NCI-H446 treated with DMSO at 0.1 percent for 48 hours (cell line): ENCODE data around the gene DLG2.

Experiments
- DNase-seq: peaks from one replicate; lab custom pipeline; 2025; lab: John Stamatoyannopoulos, UW

Gene DLG2

GRCh38 chr11:84255483-84255882 lies 1371.7 kb downstream of the DLG2 start:
- no peak for DNase-seq

GRCh38 chr11:84250834-84251613 lies 1376.1 kb downstream of the DLG2 start:
- no peak for DNase-seq

- no peak for DNase-seq
Observed at GRCh38 chr11:84249344-84250135, 1377.6 kb downstream of the DLG2 start.

GRCh38 chr11:84247926-84248325 lies 1379.2 kb downstream of the DLG2 start:
- DNase-seq: peak; percentile 34

GRCh38 chr11:84247129-84247528 lies 1380.0 kb downstream of the DLG2 start:
- DNase-seq: no peak

GRCh38 chr11:84243629-84244263 lies 1383.4 kb downstream of the DLG2 start:
- no peak for DNase-seq

- DNase-seq: no peak
Observed at GRCh38 chr11:84241343-84242131, 1385.6 kb downstream of the DLG2 start.

GRCh38 chr11:84240847-84241246 lies 1386.3 kb downstream of the DLG2 start:
- DNase-seq: no peak

GRCh38 chr11:84236436-84236835 lies 1390.7 kb downstream of the DLG2 start:
- no peak for DNase-seq

- DNase-seq: no peak
Observed at GRCh38 chr11:84234462-84235202, 1392.5 kb downstream of the DLG2 start.

GRCh38 chr11:84234011-84234410 lies 1393.1 kb downstream of the DLG2 start:
- DNase-seq: no peak

GRCh38 chr11:84232511-84232910 lies 1394.6 kb downstream of the DLG2 start:
- DNase-seq: no peak

- no peak for DNase-seq
Observed at GRCh38 chr11:84230402-84230801, 1396.7 kb downstream of the DLG2 start.

- peak; percentile 29 for DNase-seq
Observed at GRCh38 chr11:84227970-84228665, 1399.0 kb downstream of the DLG2 start.

- no peak for DNase-seq
Observed at GRCh38 chr11:84224042-84224441, 1403.1 kb downstream of the DLG2 start.

- no peak for DNase-seq
Observed at GRCh38 chr11:84218318-84218717, 1408.8 kb downstream of the DLG2 start.

GRCh38 chr11:84215672-84216071 lies 1411.5 kb downstream of the DLG2 start:
- no peak for DNase-seq

GRCh38 chr11:84214557-84214956 lies 1412.6 kb downstream of the DLG2 start:
- DNase-seq: no peak

- DNase-seq: no peak
Observed at GRCh38 chr11:84212468-84213390, 1414.4 kb downstream of the DLG2 start.

GRCh38 chr11:84211896-84212295 lies 1415.2 kb downstream of the DLG2 start:
- DNase-seq: no peak
